HK-2 (cell line): ENCODE data around the gene STX4.

ENCODE experiments used
- DNase-seq: peaks from one replicate; pipeline ENCODE4 v3.0.0-alpha.2; 2018; ENCODE audit not compliant: unreplicated experiment

The STX4 gene

DNA sequence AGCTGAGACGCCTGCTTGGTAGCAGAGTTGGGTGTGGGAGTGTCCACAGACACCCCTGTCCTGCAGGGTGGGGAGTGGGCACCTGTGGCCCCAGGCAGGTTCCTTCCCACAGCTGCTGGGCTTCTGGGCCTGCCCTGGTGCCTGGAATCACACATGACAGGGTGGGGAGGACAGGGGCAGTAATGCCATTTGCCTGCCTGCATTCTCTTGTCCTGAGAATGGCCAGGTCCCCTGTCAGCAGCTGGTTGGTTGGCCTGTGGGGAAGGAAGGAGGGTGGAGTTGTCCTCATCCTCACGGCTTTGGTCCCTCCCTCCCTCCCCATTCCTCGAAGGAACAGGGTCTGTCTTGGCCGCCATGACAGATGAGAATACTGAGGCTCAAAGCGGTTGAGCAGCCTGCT is 50.2 kb downstream of the STX4 start:
- DNase-seq, result no peak

DNA sequence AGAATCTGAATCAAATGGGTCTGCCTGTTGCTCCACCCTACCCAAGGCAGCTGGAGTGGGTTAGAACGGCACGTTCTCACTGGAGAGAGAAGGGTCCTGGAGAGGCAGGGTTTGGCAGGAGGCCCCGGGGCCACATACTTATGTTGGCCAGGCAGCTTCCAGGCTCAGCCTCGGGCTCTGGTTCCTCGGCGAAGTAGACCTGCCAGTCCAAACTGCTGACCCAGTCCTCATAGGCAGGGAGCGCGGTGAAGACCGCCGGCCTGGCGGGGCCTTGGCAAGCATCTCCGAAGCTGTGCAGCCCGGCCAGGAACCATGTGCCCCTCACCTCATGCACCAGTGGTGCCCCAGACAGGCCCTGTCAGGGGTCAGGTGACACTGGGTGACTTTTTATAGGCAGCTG is 50.6 kb downstream of the STX4 start:
- DNase-seq, result no peak

DNA sequence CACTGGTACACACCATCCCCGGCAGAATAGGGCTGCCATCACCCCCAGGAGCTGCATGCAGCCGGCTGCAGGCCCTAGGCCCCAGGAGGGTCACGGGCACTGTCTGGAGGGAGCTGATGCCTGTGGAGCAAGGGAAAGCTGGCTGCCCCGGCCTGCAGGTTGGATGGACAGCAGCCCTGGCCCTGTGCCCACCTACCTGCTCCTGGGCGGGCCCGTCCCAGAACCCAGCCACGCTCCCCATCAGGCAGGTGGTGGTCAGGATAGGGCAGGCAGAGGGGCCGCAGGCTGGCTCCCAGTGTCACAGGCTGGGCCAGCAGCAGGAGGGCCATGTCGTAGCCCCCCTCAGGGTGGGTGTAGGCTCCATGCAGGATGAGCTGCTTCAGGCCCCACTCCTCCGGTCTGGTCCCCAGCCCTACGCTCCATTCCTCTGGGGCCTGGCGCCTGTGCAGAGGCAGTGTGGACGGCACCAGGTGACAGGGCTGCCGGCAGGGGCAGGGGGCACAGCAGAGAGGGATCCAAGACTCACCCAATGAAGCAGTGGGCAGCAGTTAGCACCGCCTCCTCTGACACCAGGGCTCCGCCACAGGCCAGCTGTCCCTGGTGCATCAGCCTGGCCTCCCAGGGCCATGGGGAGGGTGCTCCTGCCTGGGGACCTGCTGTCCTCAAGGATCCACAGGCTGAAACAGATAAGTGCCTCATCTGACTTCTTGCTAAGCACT is 51.4 kb downstream of the STX4 start:
- no peak for DNase-seq

DNA sequence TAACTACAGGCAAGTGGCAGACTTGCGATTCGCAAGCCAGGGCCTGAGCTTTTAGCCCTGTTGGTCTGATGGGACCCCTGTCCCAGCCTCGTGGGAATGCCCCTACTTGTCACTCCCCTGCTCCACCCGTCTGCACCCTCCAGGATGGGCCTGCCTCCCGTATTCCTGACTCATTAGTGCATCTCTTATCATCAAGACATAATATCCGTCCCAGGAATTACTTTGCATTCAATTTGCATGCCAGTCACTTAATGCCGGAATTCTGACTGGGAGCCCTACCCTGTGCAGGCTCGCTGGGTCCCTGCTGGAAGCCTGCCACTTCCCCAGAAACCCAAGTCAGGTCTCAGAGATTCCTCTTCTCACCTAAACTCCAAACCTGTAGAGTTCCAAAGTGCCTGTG is 52.1 kb downstream of the STX4 start:
- DNase-seq, result no peak

DNA sequence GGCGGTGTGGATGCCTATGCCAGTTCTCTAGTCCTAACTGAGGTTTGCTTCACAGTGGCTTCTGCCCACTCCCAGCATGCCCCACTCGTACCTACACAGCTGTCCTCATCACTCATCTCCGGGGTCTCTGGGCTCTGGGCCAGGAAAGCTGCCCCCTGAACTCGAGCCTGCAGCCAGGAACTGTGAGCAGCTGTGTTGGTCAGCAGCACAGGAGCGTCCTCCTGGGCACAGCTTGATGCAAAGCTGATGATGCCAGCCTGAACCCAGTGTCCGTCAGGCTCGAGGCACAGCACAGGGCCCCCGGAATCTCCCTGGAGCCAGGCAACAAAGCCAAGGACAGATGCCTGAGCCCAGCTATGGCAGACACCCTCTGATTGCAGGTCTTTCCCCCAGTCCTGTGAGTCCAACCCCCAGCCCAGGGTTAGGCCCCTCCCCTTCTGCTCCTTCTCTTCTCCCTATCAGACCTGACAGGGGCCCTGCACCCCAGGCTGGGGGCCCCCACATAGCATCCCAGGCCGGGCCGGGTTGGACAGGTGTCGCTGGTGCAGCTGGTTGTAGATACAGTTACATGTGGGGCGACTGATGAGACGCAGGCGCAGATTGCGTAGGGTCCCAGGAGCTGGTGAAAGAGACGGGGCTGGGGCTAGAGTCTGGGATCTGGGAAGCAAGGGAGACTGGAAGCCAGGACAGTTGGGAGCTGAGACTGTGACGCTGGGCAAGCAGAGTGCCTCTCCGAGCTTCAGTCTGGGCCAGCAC is 52.7 kb downstream of the STX4 start:
- no peak for DNase-seq

DNA sequence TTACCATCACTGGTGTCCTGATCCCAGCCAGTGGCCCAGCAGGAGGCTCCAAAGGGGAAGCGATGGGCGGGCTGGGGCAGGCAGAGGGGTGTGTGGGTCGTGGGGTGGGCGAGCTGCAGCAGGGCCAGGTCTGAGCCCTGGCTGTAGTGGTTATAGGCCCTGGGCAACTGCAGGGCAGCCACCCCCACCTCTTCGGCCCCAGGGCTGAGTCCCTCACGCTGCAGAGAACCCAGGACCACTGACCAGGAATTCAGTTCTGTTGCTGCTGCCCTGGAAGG is 53.2 kb downstream of the STX4 start:
- no peak for DNase-seq

DNA sequence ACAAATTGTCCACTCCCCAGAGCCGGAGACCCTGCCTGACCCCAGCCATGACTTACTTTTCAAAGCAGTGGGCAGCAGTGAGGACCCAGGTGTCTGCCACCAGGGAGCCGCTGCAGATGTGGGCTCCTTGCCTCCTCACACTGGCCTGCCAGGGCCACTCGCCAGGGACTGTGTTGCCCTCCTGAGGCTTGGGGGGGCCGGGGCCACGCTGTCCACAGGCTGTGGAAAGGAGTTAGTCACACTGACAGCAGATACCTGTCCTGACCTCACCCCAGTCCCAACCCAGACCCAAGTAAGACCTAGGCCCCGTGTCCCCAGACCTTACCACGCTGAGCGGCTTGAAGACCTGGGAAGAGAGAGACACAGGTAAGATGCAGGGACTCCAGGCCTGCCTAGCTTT is 54.1 kb downstream of the STX4 start:
- DNase-seq, result no peak

DNA sequence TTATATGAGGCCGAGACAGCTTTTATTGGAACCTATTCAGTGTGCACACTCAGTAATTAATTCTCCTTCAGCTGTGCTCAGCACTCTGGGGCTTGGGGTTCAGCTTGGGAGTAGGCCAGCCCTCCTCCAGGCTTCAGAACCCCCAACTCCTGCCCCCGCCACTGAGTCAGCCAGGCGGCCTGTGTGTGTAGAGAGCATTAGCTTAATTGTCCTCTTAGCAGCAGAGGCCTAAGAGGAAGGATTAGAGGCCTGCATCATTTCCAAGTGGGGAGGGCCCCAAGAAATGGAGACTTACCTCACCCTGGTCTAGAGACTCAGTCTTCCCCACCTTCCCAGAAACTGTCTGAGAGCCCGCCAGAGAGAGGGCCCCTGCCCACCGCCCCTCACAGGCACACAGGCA is 54.6 kb downstream of the STX4 start:
- DNase-seq, result no peak

DNA sequence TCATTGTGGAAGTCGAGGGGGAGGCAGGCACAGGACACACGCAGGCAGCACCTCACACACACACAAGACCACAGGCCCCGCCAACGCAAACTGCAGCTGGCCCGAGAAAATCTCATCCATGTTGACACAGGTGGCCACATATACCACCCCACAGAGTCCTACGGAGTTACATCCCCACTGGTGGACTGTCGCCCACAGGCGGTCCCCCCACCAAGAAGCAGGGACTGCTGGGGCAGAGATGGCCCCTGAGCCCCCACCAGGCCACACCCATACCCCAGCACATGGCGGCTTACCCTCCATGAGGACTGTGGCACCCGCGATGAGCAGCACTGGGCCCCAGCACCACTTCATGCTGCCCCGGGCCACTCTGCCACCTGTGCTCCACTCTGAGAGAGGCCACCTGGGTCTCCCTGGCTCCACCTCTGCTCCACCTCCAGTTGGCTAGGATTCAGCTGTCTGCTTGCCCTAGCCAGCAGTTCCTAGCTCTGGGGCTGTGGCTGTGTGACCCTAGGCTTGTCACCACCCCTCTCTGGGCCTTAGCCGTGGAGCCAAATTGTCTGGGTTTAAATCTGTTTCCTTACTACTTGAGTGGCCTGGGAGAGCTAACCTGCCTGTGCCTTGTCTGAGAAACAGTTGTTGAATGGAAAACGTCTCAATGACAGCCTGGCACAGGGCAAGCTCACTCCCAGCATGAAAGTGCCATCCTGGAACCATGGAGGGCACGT is 55.3 kb downstream of the STX4 start, which contains the start of gene PRSS53:
Gene PRSS53 (minus strand): TSS at position 485 of the 725 bp plus-strand sequence. CDS start 134 bp downstream, at position 351.
- DNase-seq, result no peak

DNA sequence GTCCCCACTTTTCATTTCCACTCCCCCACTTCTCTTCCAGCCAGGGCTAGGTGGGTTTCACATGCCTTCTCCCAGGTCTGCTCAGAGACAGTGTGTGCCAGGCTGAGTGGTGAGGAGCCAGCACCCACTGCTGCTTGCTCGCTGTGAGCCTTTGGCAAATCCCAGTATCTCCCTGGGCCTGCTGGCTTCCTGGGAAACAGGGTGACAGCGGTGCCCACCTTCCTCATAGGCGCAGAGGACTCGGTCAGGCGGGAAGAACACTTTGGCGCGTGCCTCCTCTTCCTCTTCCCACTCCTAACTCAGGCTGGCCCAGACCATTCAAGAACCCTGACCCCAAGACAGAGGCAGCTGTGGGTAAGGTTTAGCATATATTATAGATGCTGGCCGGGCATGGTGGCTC is 55.8 kb downstream of the STX4 start:
- DNase-seq, result no peak
